Hepatocyte (in vitro differentiated cells): ENCODE measurements around the gene SCRT2. TPM values are rescaled to one million over a fixed set of nuclear protein-coding genes. Genes with fewer than 3 reads are reported as not detected.

Experiments
- DNase-seq: peaks from one replicate; pipeline ENCODE4 v3.0.0-alpha.2; 2016; ENCODE audit warnings: low spot score
- H2AFZ ChIP-seq: fragments of 200-600 bp; sonication (generic); 2 replicates; pipeline ENCODE4 v1.6.0; 2016; ENCODE audit warnings: antibody characterized with exemption, mild to moderate bottlenecking
- H3K27ac ChIP-seq: fragments of 200-600 bp; sonication (generic); 2 replicates; pipeline ENCODE4 v1.5.1; 2016; ENCODE audit warnings: mild to moderate bottlenecking
- H3K27me3 ChIP-seq: fragments of 200-600 bp; sonication (generic); 2 replicates; pipeline ENCODE4 v1.6.1; 2016
- H3K36me3 ChIP-seq: fragments of 200-600 bp; sonication (generic); replicated peaks from 2 replicates; pipeline ENCODE4 v1.5.1; 2016; ENCODE audit warnings: low read depth; ENCODE audit not compliant: insufficient read depth
- H3K4me1 ChIP-seq: fragments of 200-600 bp; sonication (generic); 2 replicates; pipeline ENCODE4 v1.5.1; 2016; ENCODE audit warnings: mild to moderate bottlenecking, moderate library complexity; ENCODE audit not compliant: insufficient read depth
- H3K4me2 ChIP-seq: fragments of 200-600 bp; sonication (generic); 2 replicates; pipeline ENCODE4 v1.6.0; 2016
- H3K4me3 ChIP-seq: fragments of 200-600 bp; sonication (generic); 2 replicates; pipeline ENCODE4 v1.5.1; 2016; ENCODE audit warnings: mild to moderate bottlenecking
- H3K79me2 ChIP-seq: fragments of 200-600 bp; sonication (generic); 2 replicates; pipeline ENCODE4 v1.6.0; 2017; ENCODE audit warnings: mild to moderate bottlenecking
- H3K9me2 ChIP-seq: fragments of 200-600 bp; sonication (generic); replicated peaks from 2 replicates; pipeline ENCODE4 v1.6.0; 2017; ENCODE audit warnings: mild to moderate bottlenecking; ENCODE audit not compliant: insufficient read depth
- H3K9me3 ChIP-seq: fragments of 200-600 bp; sonication (generic); 2 replicates; pipeline ENCODE4 v1.5.1; 2016; ENCODE audit warnings: low read depth, mild to moderate bottlenecking
- H4K20me1 ChIP-seq: fragments of 200-600 bp; sonication (generic); 2 replicates; pipeline ENCODE4 v1.6.0; 2016; ENCODE audit warnings: mild to moderate bottlenecking; ENCODE audit not compliant: insufficient read depth, poor library complexity, severe bottlenecking
- CTCF ChIP-seq: fragments of 200-600 bp; sonication (generic); IDR thresholded peaks from 2 replicates; pipeline ENCODE4 v1.5.1; 2016; ENCODE audit warnings: antibody characterized with exemption, mild to moderate bottlenecking; ENCODE audit not compliant: poor library complexity
- EZH2 ChIP-seq: fragments of 200-600 bp; sonication (generic); IDR thresholded peaks from 2 replicates; pipeline ENCODE4 v1.6.1; 2016; ENCODE audit warnings: antibody characterized with exemption, mild to moderate bottlenecking, borderline replicate concordance
- EZH2phosphoT487 ChIP-seq: fragments of 200-600 bp; sonication (generic); IDR thresholded peaks from one replicate; pipeline ENCODE4 v1.6.1; 2018; ENCODE audit warnings: antibody characterized with exemption, mild to moderate bottlenecking, low read depth, moderate library complexity; ENCODE audit not compliant: unreplicated experiment, severe bottlenecking
- WGBS: methylation state at CpG from one replicate; pipeline ENCODE4 v1.1.6; 2016; ENCODE audit warnings: low lambda C conversion rate; ENCODE audit errors: missing lambda C conversion rate; 5-methylcytosine and 5-hydroxymethylcytosine counted together
- polyA plus RNA-seq: library from polyadenylated mRNA; unstranded; fragments of >200 nt; fragmentation: Nextera tagmentation; extraction: Ambion mirVana; gene quantifications from 2 replicates; pipeline ENCODE4 v1.2.1, GENCODE V29; 2016
- total RNA-seq: library from RNA; depleted of rRNA; stranded (reverse); fragments of >200 nt; gene quantifications from 2 replicates; pipeline ENCODE4 v1.2.3, GENCODE V29; 2014

The SCRT2 gene
- total and polyA plus RNA-seq, 2 experiments from 2014 or later, result not detected

GRCh38 chr20:663315-664090 is 12.1 kb downstream of the SCRT2 start:
- Histone ChIP-seq H4K20me1 (no peaks in the 10 kb centered on the region), H3K9me3 (no peaks in the 10 kb centered on the region), H3K27ac (no peak overlapping the region), H3K4me3 (no peak overlapping the region), H3K36me3 (no peaks in the 10 kb centered on the region), H3K4me2 (no peak overlapping the region), H3K9me2 (no peaks in the 10 kb centered on the region), H3K4me1 (no peaks in the 10 kb centered on the region), H3K27me3 (peaks cover 62% of the 10 kb centered on the region), H2AFZ (no peak overlapping the region), H3K79me2 (no peaks in the 10 kb centered on the region)
- 75% methylated on average over 36 of the region's 84 CpGs for WGBS
- no peak for DNase-seq
- TF ChIP-seq EZH2phosphoT487, result no peak
- no peak for TF ChIP-seq CTCF
- TF ChIP-seq EZH2, result no peak

- 81% methylated on average over 11 of the region's 16 CpGs for WGBS
- Histone ChIP-seq H3K9me2 (no peaks in the 10 kb centered on the region), H3K27me3 (peaks cover 70% of the 10 kb centered on the region), H4K20me1 (no peaks in the 10 kb centered on the region), H3K4me2 (no peak overlapping the region), H3K9me3 (no peaks in the 10 kb centered on the region), H3K4me3 (no peak overlapping the region), H3K4me1 (no peaks in the 10 kb centered on the region), H3K79me2 (no peaks in the 10 kb centered on the region), H2AFZ (no peak overlapping the region), H3K27ac (no peak overlapping the region), H3K36me3 (no peaks in the 10 kb centered on the region)
- TF ChIP-seq CTCF (no peak), EZH2 (no peak), EZH2phosphoT487 (no peak)
- no peak for DNase-seq
Measured at GRCh38 chr20:662277-663192, 13.1 kb downstream of the SCRT2 start.

GRCh38 chr20:661474-662270 is 13.9 kb downstream of the SCRT2 start:
- Histone ChIP-seq H3K4me1 (no peaks in the 10 kb centered on the region), H3K27me3 (peaks cover 78% of the 10 kb centered on the region), H3K4me3 (no peak overlapping the region), H3K9me3 (no peaks in the 10 kb centered on the region), H3K79me2 (no peaks in the 10 kb centered on the region), H3K36me3 (no peaks in the 10 kb centered on the region), H4K20me1 (no peaks in the 10 kb centered on the region), H3K9me2 (no peaks in the 10 kb centered on the region), H3K4me2 (no peak overlapping the region), H2AFZ (no peak overlapping the region), H3K27ac (no peak overlapping the region)
- no peak for DNase-seq
- TF ChIP-seq EZH2phosphoT487 (no peak), EZH2 (no peak)
- WGBS, result 33% methylated on average over 29 of the region's 29 CpGs
